OCI-LY1 (cell line): Measurements from ENCODE around the gene RNASE2.

ENCODE experiments used
- CTCF ChIP-seq: fragments of 200-600 bp; sonication (generic), shearing (Covaris generic); IDR thresholded peaks from 2 replicates; pipeline ENCODE4 v1.5.1; 2017; ENCODE audit warnings: mild to moderate bottlenecking, antibody characterized with exemption, low read length, moderate library complexity, mixed read lengths
- EZH2 ChIP-seq: fragments of 200-600 bp; sonication (generic), shearing (Covaris generic); IDR thresholded peaks from 2 replicates; pipeline ENCODE4 v1.8.0; 2017; ENCODE audit warnings: borderline replicate concordance, mixed run types, mild to moderate bottlenecking, antibody characterized with exemption, low read length, moderate library complexity, mixed read lengths

- TF ChIP-seq CTCF (no peak), EZH2 (no peak)
Measured at GRCh38 chr14:20988717-20989470, 33.6 kb downstream of the RNASE2 start.
